Bronchial epithelial cell (primary cell): ENCODE measurements around the gene COPRS. TPM values are rescaled to one million over a fixed set of nuclear protein-coding genes. Genes with fewer than 3 reads are reported as not detected.
"Not testable (repeated sequence)": the region's sequence is repeated elsewhere in the genome, so short reads cannot be mapped to it uniquely, and the experiment has no call there.

Experiments
- DNase-seq: peaks from one replicate; pipeline ENCODE4 v3.0.0-alpha.2; 2010; ENCODE audit warnings: low read depth
- FAIRE-seq: peaks from 2 replicates; lab custom pipeline; 2011; peaks lifted over from hg19 to GRCh38; lab: Jason Lieb, UNC
- H3K27me3 ChIP-seq: 2 replicates; pipeline ENCODE4 v1.5.1; 2011; ENCODE audit warnings: low read length; ENCODE audit not compliant: control insufficient read depth, insufficient read depth
- H3K36me3 ChIP-seq: 2 replicates; pipeline ENCODE4 v1.5.1; 2011; ENCODE audit warnings: low read length; ENCODE audit not compliant: control insufficient read depth, insufficient read depth
- H3K4me3 ChIP-seq: 2 replicates; pipeline ENCODE4 v1.5.1; 2011; ENCODE audit warnings: mild to moderate bottlenecking, low read depth, low read length, control low read depth
- CTCF ChIP-seq: IDR thresholded peaks from 2 replicates; pipeline ENCODE4 v1.5.1; 2011; ENCODE audit warnings: mild to moderate bottlenecking, moderate library complexity, low read length, control low read depth, inconsistent platforms; ENCODE audit not compliant: insufficient read depth, severe bottlenecking
- total RNA-seq: library from RNA; depleted of rRNA; stranded (reverse); fragments of >200 nt; gene quantifications from 2 replicates; pipeline ENCODE4 v1.2.1, GENCODE V29; 2014

Gene COPRS
- total RNA-seq, 1 donor from 2014 or later: 78.7 TPM

GRCh38 chr17:31815212-31815730 is 43.8 kb downstream of the COPRS start:
- Histone ChIP-seq H3K4me3 (no peak overlapping the region), H3K27me3 (no peaks in the 10 kb centered on the region), H3K36me3 (no peaks in the 10 kb centered on the region)
- DNase-seq (no peak), FAIRE-seq (no peak)
- no peak for TF ChIP-seq CTCF

- no peak for DNase-seq
- TF ChIP-seq CTCF: no peak
- H3K36me3 ChIP-seq: no peaks in the 10 kb centered on the region
- FAIRE-seq: no peak
- H3K27me3 ChIP-seq: no peaks in the 10 kb centered on the region
- no peak overlapping the region for H3K4me3 ChIP-seq
Observed at GRCh38 chr17:31811101-31811500, 47.9 kb downstream of the COPRS start.

GRCh38 chr17:31809876-31810275 is 49.2 kb downstream of the COPRS start:
- not testable (repeated sequence) for H3K4me3 ChIP-seq, H3K36me3 ChIP-seq, H3K27me3 ChIP-seq, FAIRE-seq, DNase-seq

GRCh38 chr17:31808521-31809050 is 50.5 kb downstream of the COPRS start:
- FAIRE-seq (no peak), DNase-seq (no peak)
- no peak overlapping the region for H3K4me3 ChIP-seq
- H3K27me3 ChIP-seq: no peaks in the 10 kb centered on the region
- no peak for TF ChIP-seq CTCF
- no peaks in the 10 kb centered on the region for H3K36me3 ChIP-seq

- no peak for DNase-seq
- Histone ChIP-seq H3K4me3 (no peak overlapping the region), H3K36me3 (no peaks in the 10 kb centered on the region), H3K27me3 (no peaks in the 10 kb centered on the region)
- FAIRE-seq: no peak
- no peak for TF ChIP-seq CTCF
Observed at GRCh38 chr17:31807846-31808245, 51.2 kb downstream of the COPRS start.

- TF ChIP-seq CTCF: no peak
- DNase-seq (no peak), FAIRE-seq (no peak)
- H3K36me3 ChIP-seq: no peaks in the 10 kb centered on the region
- H3K27me3 ChIP-seq: no peaks in the 10 kb centered on the region
- no peak overlapping the region for H3K4me3 ChIP-seq
Observed at GRCh38 chr17:31806921-31807320, 52.1 kb downstream of the COPRS start.
